Ectodermal cell (in vitro differentiated cells): ENCODE data around the gene COX5B.

Experiments used
- H3K27ac ChIP-seq: 2 replicates; pipeline ENCODE4 v1.7.0; 2013; ENCODE audit warnings: mild to moderate bottlenecking, low read depth, low read length; ENCODE audit not compliant: insufficient read depth, poor library complexity, severe bottlenecking
- H3K27me3 ChIP-seq: 2 replicates; pipeline ENCODE4 v1.7.0; 2013; ENCODE audit warnings: mild to moderate bottlenecking, low read length; ENCODE audit not compliant: insufficient read depth, control insufficient read depth, poor library complexity, severe bottlenecking
- H3K36me3 ChIP-seq: one replicate; pipeline ENCODE4 v1.7.0; 2013; ENCODE audit warnings: low read length; ENCODE audit not compliant: control insufficient read depth, insufficient read depth
- H3K4me1 ChIP-seq: one replicate; pipeline ENCODE4 v1.7.0; 2013; ENCODE audit warnings: low read length; ENCODE audit not compliant: control insufficient read depth, insufficient read depth
- H3K4me3 ChIP-seq: 2 replicates; pipeline ENCODE4 v1.7.0; 2013; ENCODE audit warnings: low read depth, low read length, control low read depth; ENCODE audit not compliant: insufficient read depth
- H3K9me3 ChIP-seq: 2 replicates; pipeline ENCODE4 v1.7.0; 2013; ENCODE audit warnings: mild to moderate bottlenecking, low read length, moderate library complexity; ENCODE audit not compliant: control insufficient read depth
- WGBS, 2 experiments: methylation state at CpG; one replicate each; pipeline ENCODE4 v1.1.7; 2013; ENCODE audit warnings: missing lambda C conversion rate in 2 of 2; 5-methylcytosine and 5-hydroxymethylcytosine counted together

COX5B gene

GRCh38 chr2:97660775-97661389 lies 15.0 kb downstream of the COX5B start:
- peaks cover 27% of the 10 kb centered on the region for H3K36me3 ChIP-seq
- WGBS, 2 experiments = 93% methylated on average over 18 of the region's 18 CpGs
- H3K27ac ChIP-seq = no peak overlapping the region
- no peak overlapping the region for H3K4me3 ChIP-seq
- H3K27me3 ChIP-seq = no peaks in the 10 kb centered on the region
- H3K4me1 ChIP-seq = peaks cover 16% of the 10 kb centered on the region
- no peaks in the 10 kb centered on the region for H3K9me3 ChIP-seq

- H3K4me3 ChIP-seq = peak overlapping the region; percentile 58
- no peaks in the 10 kb centered on the region for H3K9me3 ChIP-seq
- H3K27ac ChIP-seq = no peak overlapping the region
- no peaks in the 10 kb centered on the region for H3K27me3 ChIP-seq
- WGBS, 2 experiments = 92% methylated on average over 6 of the region's 6 CpGs
- H3K36me3 ChIP-seq = peaks cover 23% of the 10 kb centered on the region
- peaks cover 16% of the 10 kb centered on the region for H3K4me1 ChIP-seq
These were observed 16.1 kb downstream of the COX5B start for GRCh38 chr2:97661927-97662326.

- Histone ChIP-seq H3K9me3 (no peaks in the 10 kb centered on the region), H3K36me3 (peaks cover 17% of the 10 kb centered on the region), H3K4me1 (peaks cover 16% of the 10 kb centered on the region), H3K27ac (no peak overlapping the region), H3K27me3 (no peaks in the 10 kb centered on the region), H3K4me3 (peak overlapping the region; percentile 58)
- WGBS, 2 experiments = 23 to 28% methylated on average over 12 of the region's 12 CpGs
These were observed 16.6 kb downstream of the COX5B start for GRCh38 chr2:97662386-97662894.

- Histone ChIP-seq H3K4me1 (peaks cover 16% of the 10 kb centered on the region), H3K27me3 (no peaks in the 10 kb centered on the region), H3K4me3 (peak overlapping the region; percentile 58), H3K9me3 (no peaks in the 10 kb centered on the region), H3K36me3 (peaks cover 11% of the 10 kb centered on the region), H3K27ac (peak overlapping the region; percentile 78)
- WGBS, 2 experiments = 2 to 3% methylated on average over 24 of the region's 24 CpGs
These were observed 17.2 kb downstream of the COX5B start for GRCh38 chr2:97662895-97663625.

GRCh38 chr2:97663626-97663961 lies 17.7 kb downstream of the COX5B start:
- H3K4me3 ChIP-seq = peak overlapping the region; percentile 58
- H3K27me3 ChIP-seq = no peaks in the 10 kb centered on the region
- WGBS, 2 experiments = 0% methylated on average over 46 of the region's 46 CpGs
- H3K9me3 ChIP-seq = no peaks in the 10 kb centered on the region
- H3K36me3 ChIP-seq = peaks cover 7% of the 10 kb centered on the region
- H3K4me1 ChIP-seq = peaks cover 16% of the 10 kb centered on the region
- peak overlapping the region; percentile 78 for H3K27ac ChIP-seq

- WGBS, 2 experiments = 0% methylated on average over 59 to 60 of the region's 60 CpGs
- peak within 1 kb of the TSS; percentile 58 for H3K4me3 ChIP-seq
These were observed 18.2 kb downstream of the COX5B start, which contains the start of gene ACTR1B for GRCh38 chr2:97663962-97664635. ACTR1B (minus strand) TSS chr2:97664044; CDS start chr2:97663890, 154 bp downstream.

GRCh38 chr2:97664636-97664970 lies 18.7 kb downstream of the COX5B start:
- no peaks in the 10 kb centered on the region for H3K27me3 ChIP-seq
- WGBS, 2 experiments = 14 to 15% methylated on average over 21 of the region's 21 CpGs
- H3K27ac ChIP-seq = peak overlapping the region; percentile 98
- H3K36me3 ChIP-seq = no peaks in the 10 kb centered on the region
- no peaks in the 10 kb centered on the region for H3K9me3 ChIP-seq
- peaks cover 16% of the 10 kb centered on the region for H3K4me1 ChIP-seq
- peak overlapping the region; percentile 58 for H3K4me3 ChIP-seq

More at GRCh38 chr2:97663962-97664635, 18.2 kb downstream of the COX5B start, which contains the start of gene ACTR1B:
- Histone ChIP-seq H3K27me3 (no peaks in the 10 kb centered on the region), H3K27ac (peak within 1 kb of the TSS; percentile 98), H3K9me3 (no peaks in the 10 kb centered on the region), H3K4me1 (peaks cover 16% of the 10 kb centered on the region), H3K36me3 (peaks cover 2% of the 10 kb centered on the region)

GRCh38 chr2:97669448-97669847 lies 23.6 kb downstream of the COX5B start, which contains the start of gene C2orf92:
C2orf92 (plus strand) TSS chr2:97669713; CDS start chr2:97669789, 76 bp downstream.
- no peaks in the 10 kb centered on the region for H3K27me3 ChIP-seq
- H3K4me1 ChIP-seq = no peaks in the 10 kb centered on the region
- no peak within 1 kb of the TSS for H3K4me3 ChIP-seq
- 97 to 98% methylated on average over 6 of the region's 6 CpGs for WGBS, 2 experiments
- no peak within 1 kb of the TSS for H3K27ac ChIP-seq
- no peaks in the 10 kb centered on the region for H3K36me3 ChIP-seq
- no peaks in the 10 kb centered on the region for H3K9me3 ChIP-seq

- WGBS, 2 experiments = 100% methylated on average over 1 of the region's 1 CpG
- Histone ChIP-seq H3K4me1 (no peaks in the 10 kb centered on the region), H3K4me3 (no peak overlapping the region), H3K36me3 (no peaks in the 10 kb centered on the region), H3K27me3 (no peaks in the 10 kb centered on the region), H3K27ac (no peak overlapping the region), H3K9me3 (no peaks in the 10 kb centered on the region)
These were observed 24.6 kb downstream of the COX5B start for GRCh38 chr2:97670471-97670870.

- Histone ChIP-seq H3K36me3 (no peaks in the 10 kb centered on the region), H3K4me1 (no peaks in the 10 kb centered on the region), H3K27ac (no peak overlapping the region), H3K27me3 (no peaks in the 10 kb centered on the region), H3K4me3 (no peak overlapping the region), H3K9me3 (no peaks in the 10 kb centered on the region)
- 89 to 94% methylated on average over 7 of the region's 7 CpGs for WGBS, 2 experiments
These were observed 25.7 kb downstream of the COX5B start for GRCh38 chr2:97671526-97671925.
